Activated CD8-positive, alpha-beta T cell treated with anti-CD3 and anti-CD28 coated beads, Interleukin-2, amount 10 ng/mL, durations not matched to agents 7 days and 5 days (primary cell): ENCODE results near the gene ZNF594. TPM values are rescaled to one million over a fixed set of nuclear protein-coding genes. Genes with fewer than 3 reads are reported as not detected.
"Not testable (repeated sequence)": the region's sequence is repeated elsewhere in the genome, so short reads cannot be mapped to it uniquely, and the experiment has no call there.

Source experiments
- ATAC-seq: fragments of 150-1000 bp; cut with Tn5 transposase; one replicate; pipeline ENCODE4 v1.10.0; 2021; ENCODE audit warnings: moderate library complexity
- CTCF ChIA-PET: fragments of 350-600 bp; sonication (Branson Sonifier 250); formaldehyde crosslinking; loops from one replicate; lab custom pipeline; 2021; ENCODE audit warnings: antibody characterized with exemption; lab: Charles Lee
- POLR2A ChIA-PET: fragments of 350-600 bp; sonication (Branson Sonifier 250); formaldehyde crosslinking; loops from one replicate; lab custom pipeline; 2021; ENCODE audit warnings: antibody characterized with exemption; lab: Charles Lee
- DNase-seq: peaks from one replicate; pipeline ENCODE4 v3.0.0-alpha.2; 2020
- H3K27ac Mint-ChIP-seq: one replicate; pipeline ENCODE4 v1.8.0; 2021; ENCODE audit warnings: mild to moderate bottlenecking, mixed read lengths
- H3K27me3 Mint-ChIP-seq: one replicate; pipeline ENCODE4 v1.8.0; 2021; ENCODE audit warnings: low read depth, mixed read lengths
- H3K36me3 Mint-ChIP-seq: one replicate; pipeline ENCODE4 v1.8.0; 2021; ENCODE audit warnings: low read depth, mixed read lengths
- H3K4me1 Mint-ChIP-seq: one replicate; pipeline ENCODE4 v1.8.0; 2021; ENCODE audit warnings: low read depth, mixed read lengths
- H3K4me3 Mint-ChIP-seq: one replicate; pipeline ENCODE4 v1.8.0; 2021; ENCODE audit warnings: mild to moderate bottlenecking, mixed read lengths
- H3K9me3 Mint-ChIP-seq: one replicate; pipeline ENCODE4 v1.8.0; 2022; ENCODE audit warnings: mixed read lengths; ENCODE audit not compliant: insufficient read depth
- total RNA-seq, 2 experiments: library from RNA; stranded (reverse); gene quantifications; one replicate each; pipeline ENCODE4 v1.2.3, GENCODE V29; 2021

Gene ZNF594
- total RNA-seq, 2 experiments from 2014 or later: 11.8 to 12.7 TPM

GRCh38 chr17:5133961-5134360, 57.7 kb downstream of the ZNF594 start:
- CTCF ChIA-PET, H3K9me3 Mint-ChIP-seq, H3K27ac Mint-ChIP-seq, DNase-seq, ATAC-seq, H3K4me1 Mint-ChIP-seq, POLR2A ChIA-PET, H3K36me3 Mint-ChIP-seq, H3K4me3 Mint-ChIP-seq, H3K27me3 Mint-ChIP-seq: not testable (repeated sequence)

GRCh38 chr17:5133311-5133710, 58.4 kb downstream of the ZNF594 start:
- ATAC-seq (no peak), DNase-seq (no peak)
- Mint-ChIP-seq H3K27me3 (no peaks in the 10 kb centered on the region), H3K9me3 (no peaks in the 10 kb centered on the region), H3K27ac (no peak overlapping the region), H3K4me1 (no peaks in the 10 kb centered on the region), H3K4me3 (no peak overlapping the region), H3K36me3 (no peaks in the 10 kb centered on the region)
- ChIA-PET CTCF (no interaction called here), POLR2A (no interaction called here)

GRCh38 chr17:5132503-5133225, 59.0 kb downstream of the ZNF594 start:
- DNase-seq, H3K27ac Mint-ChIP-seq, CTCF ChIA-PET, H3K4me3 Mint-ChIP-seq, H3K36me3 Mint-ChIP-seq, H3K27me3 Mint-ChIP-seq, H3K9me3 Mint-ChIP-seq, POLR2A ChIA-PET, H3K4me1 Mint-ChIP-seq, ATAC-seq: not testable (repeated sequence)

GRCh38 chr17:5131799-5132502, 59.7 kb downstream of the ZNF594 start:
- ATAC-seq, H3K4me1 Mint-ChIP-seq, H3K9me3 Mint-ChIP-seq, POLR2A ChIA-PET, H3K27ac Mint-ChIP-seq, DNase-seq, H3K4me3 Mint-ChIP-seq, H3K27me3 Mint-ChIP-seq, CTCF ChIA-PET, H3K36me3 Mint-ChIP-seq: not testable (repeated sequence)

GRCh38 chr17:5131146-5131715, 60.4 kb downstream of the ZNF594 start:
- DNase-seq (no peak), ATAC-seq (no peak)
- H3K27ac Mint-ChIP-seq: no peak overlapping the region
- H3K4me3 Mint-ChIP-seq: no peak overlapping the region
- ChIA-PET CTCF (no interaction called here), POLR2A (no interaction called here)
- H3K4me1 Mint-ChIP-seq: no peaks in the 10 kb centered on the region
- no peaks in the 10 kb centered on the region for H3K9me3 Mint-ChIP-seq
- H3K36me3 Mint-ChIP-seq: no peaks in the 10 kb centered on the region
- H3K27me3 Mint-ChIP-seq: no peaks in the 10 kb centered on the region

- DNase-seq, POLR2A ChIA-PET, H3K36me3 Mint-ChIP-seq, H3K27me3 Mint-ChIP-seq, H3K9me3 Mint-ChIP-seq, CTCF ChIA-PET, H3K4me3 Mint-ChIP-seq, H3K27ac Mint-ChIP-seq, ATAC-seq, H3K4me1 Mint-ChIP-seq: not testable (repeated sequence)
Observed at GRCh38 chr17:5130687-5131086, 61.0 kb downstream of the ZNF594 start.

- H3K36me3 Mint-ChIP-seq, H3K9me3 Mint-ChIP-seq, DNase-seq, H3K4me3 Mint-ChIP-seq, CTCF ChIA-PET, H3K27me3 Mint-ChIP-seq, H3K27ac Mint-ChIP-seq, H3K4me1 Mint-ChIP-seq, ATAC-seq, POLR2A ChIA-PET: not testable (repeated sequence)
Observed at GRCh38 chr17:5130261-5130660, 61.4 kb downstream of the ZNF594 start.

- not testable (repeated sequence) for H3K4me1 Mint-ChIP-seq
Observed at GRCh38 chr17:5129770-5130169, 61.9 kb downstream of the ZNF594 start.

More at GRCh38 chr17:5129770-5130169, 61.9 kb downstream of the ZNF594 start:
- H3K27me3 Mint-ChIP-seq, H3K27ac Mint-ChIP-seq, H3K9me3 Mint-ChIP-seq, POLR2A ChIA-PET, CTCF ChIA-PET, ATAC-seq, H3K36me3 Mint-ChIP-seq, DNase-seq, H3K4me3 Mint-ChIP-seq: not testable (repeated sequence)

Other genes starting within 250 kb of the ZNF594 start
- 1,000 to 10,000 TPM; 2,493 to 2,581 TPM for gene PFN1, start 243.3 kb downstream of the ZNF594 start, total RNA-seq
- 10 to 100 TPM; 26.6 to 34.3 TPM for gene ENO3, start 240.7 kb downstream of the ZNF594 start, total RNA-seq
- gene SPAG7, start 224.1 kb downstream of the ZNF594 start, total RNA-seq: 10 to 100 TPM; 52.3 to 53.6 TPM
- 10 to 100 TPM; 51.3 to 55.5 TPM for gene CAMTA2, start 204.2 kb downstream of the ZNF594 start, total RNA-seq
- gene INCA1, start 194.3 kb downstream of the ZNF594 start, total RNA-seq: under 1 TPM; 0.26 to 0.29 TPM
- 10 to 100 TPM; 43.6 to 45.3 TPM for gene KIF1C, start 193.9 kb downstream of the ZNF594 start, total RNA-seq
- under 1 TPM; 0.40 to 0.94 TPM for gene SLC52A1, start 156.4 kb downstream of the ZNF594 start, total RNA-seq
- 1 to 10 TPM; 3.3 to 3.5 TPM for gene ZFP3, start 113.4 kb downstream of the ZNF594 start, total RNA-seq
- gene ZNF232, start 80.0 kb downstream of the ZNF594 start, total RNA-seq: 10 to 100 TPM in 1 of 2 experiments, 1 to 10 TPM in 1; 9.8 to 10.2 TPM
- under 1 TPM; 0.08 to 0.10 TPM for gene USP6, start 75.8 kb downstream of the ZNF594 start, total RNA-seq
- not detected for gene SCIMP, start 43.0 kb upstream of the ZNF594 start, total RNA-seq
- 10 to 100 TPM; 37.5 to 37.8 TPM for gene RABEP1, start 90.4 kb upstream of the ZNF594 start, total RNA-seq
- gene NUP88, start 227.8 kb upstream of the ZNF594 start, total RNA-seq: 100 to 1,000 TPM in 1 of 2 experiments, 10 to 100 TPM in 1; 97.2 to 105 TPM
- 10 to 100 TPM; 47.2 TPM for gene RPAIN, start 228.3 kb upstream of the ZNF594 start, total RNA-seq
- 100 to 1,000 TPM; 178 to 181 TPM for gene C1QBP, start 247.3 kb upstream of the ZNF594 start, total RNA-seq